Body of pancreas (tissue), 4 donors: ENCODE results near the gene EBF3. TPM values are rescaled to one million over a fixed set of nuclear protein-coding genes. Genes with fewer than 3 reads are reported as not detected.

Experiments
- ATAC-seq: fragments of 150-250 bp; one replicate; pipeline ENCODE4 v1.9.1; 2016
- DNase-seq, 4 donors: peaks; one replicate each; pipeline ENCODE4 v3.0.0-alpha.2; 2019
- H3K27ac ChIP-seq, 4 donors: fragments of 200-600 bp; sonication (generic); 1 replicate in 3 of 4; 2 replicates in 1 of 4; pipeline versions ENCODE4 v1.5.1 to v1.6.1; 2016 to 2019; ENCODE audit warnings: mild to moderate bottlenecking in 1 of 4, mixed read lengths in 1 of 4, moderate library complexity in 1 of 4
- H3K27me3 ChIP-seq, 2 donors: fragments of 200-600 bp; sonication (generic); one replicate each; pipeline ENCODE4 v1.6.0; 2016; ENCODE audit warnings: mild to moderate bottlenecking in 1 of 2
- H3K36me3 ChIP-seq, 2 donors: fragments of 200-600 bp; sonication (generic); replicated peaks in 1 of 2; 2 replicates each; pipeline ENCODE4 v1.5.1; 2016; ENCODE audit warnings: low read depth in 2 of 2; ENCODE audit not compliant: insufficient read depth in 1 of 2
- H3K4me1 ChIP-seq: fragments of 200-600 bp; sonication (generic); one replicate; pipeline ENCODE4 v1.6.0; 2016
- H3K4me3 ChIP-seq, 2 donors: fragments of 200-600 bp; sonication (generic); 1 replicate in 1 of 2; 2 replicates in 1 of 2; pipeline ENCODE4 v1.5.1; 2016 to 2019
- H3K9me3 ChIP-seq, 3 donors: fragments of 200-600 bp; sonication (generic); 1 replicate in 2 of 3; 2 replicates in 1 of 3; pipeline ENCODE4 v1.5.1; 2016
- CTCF ChIP-seq, 7 experiments: fragments of 450-650 bp in 4 of 7; fragments of 200-600 bp in 3 of 7; sonication (generic) in 3 of 7; IDR thresholded peaks; one replicate each; pipeline ENCODE4 v1.5.1; 2016 to 2019; ENCODE audit warnings: antibody characterized with exemption in 7 of 7
- POLR2A ChIP-seq, 3 donors: fragments of 450-650 bp; IDR thresholded peaks; one replicate each; pipeline ENCODE4 v1.6.1; 2016; ENCODE audit warnings: antibody characterized with exemption in 3 of 3, mild to moderate bottlenecking in 2 of 3
- WGBS, 2 donors: methylation state at CpG; one replicate each; pipeline ENCODE4 v1.1.5; 2017; 5-methylcytosine and 5-hydroxymethylcytosine counted together
- intact Hi-C: fragments of 100-400 bp; cut with DNase I; formaldehyde crosslinking; loops from one replicate; pipeline ENCODE4 v1.15.1; 2023
- total RNA-seq, 2 donors: library from RNA; depleted of rRNA; stranded (reverse); fragments of >200 nt; gene quantifications; one replicate each; pipeline ENCODE4 v1.1.0, GENCODE V29; 2016

Gene EBF3
- total RNA-seq, 2 donors from 2014 or later = 2.3 to 4.6 TPM

- intact Hi-C loops = no loop called here
- 69 to 90% methylated on average over 4 of the region's 4 CpGs for WGBS, 2 donors
- Histone ChIP-seq H3K27ac (no peak overlapping the region), H3K4me3 (no peak overlapping the region), H3K4me1 (no peaks in the 10 kb centered on the region), H3K36me3 (no peaks in the 10 kb centered on the region), H3K27me3 (no peaks in the 10 kb centered on the region), H3K9me3 (no peaks in the 10 kb centered on the region)
- no peak for DNase-seq
- ATAC-seq = no peak
- TF ChIP-seq CTCF (IDR thresholded peaks at IDR 0.05) = no peak
- no peak for TF ChIP-seq POLR2A (IDR thresholded peaks at IDR 0.05)
These were observed 100.0 kb downstream of the EBF3 start for GRCh38 chr10:129864082-129864481.

- 51 to 62% methylated on average over 12 to 15 of the region's 15 CpGs for WGBS, 2 donors
These were observed 100.8 kb downstream of the EBF3 start for GRCh38 chr10:129863201-129863663.

GRCh38 chr10:129861776-129862531, 102.1 kb downstream of the EBF3 start:
- Histone ChIP-seq H3K9me3 (no peaks in the 10 kb centered on the region), H3K36me3 (no peaks in the 10 kb centered on the region), H3K4me3 (no peak overlapping the region), H3K27me3 (no peaks in the 10 kb centered on the region), H3K4me1 (no peaks in the 10 kb centered on the region), H3K27ac (no peak overlapping the region)
- 72 to 76% methylated on average over 21 to 22 of the region's 22 CpGs for WGBS, 2 donors
- no peak for TF ChIP-seq POLR2A (IDR thresholded peaks at IDR 0.05)
- TF ChIP-seq CTCF (IDR thresholded peaks at IDR 0.05) = no peak
- DNase-seq (no peak), ATAC-seq (no peak)
- intact Hi-C loops = no loop called here

More at GRCh38 chr10:129863201-129863663, 100.8 kb downstream of the EBF3 start:
- TF ChIP-seq POLR2A (IDR thresholded peaks at IDR 0.05) (no peak), CTCF (IDR thresholded peaks at IDR 0.05) (no peak)
- ATAC-seq (no peak), DNase-seq (no peak)
- Histone ChIP-seq H3K4me1 (no peaks in the 10 kb centered on the region), H3K27me3 (no peaks in the 10 kb centered on the region), H3K9me3 (no peaks in the 10 kb centered on the region), H3K27ac (no peak overlapping the region), H3K36me3 (no peaks in the 10 kb centered on the region), H3K4me3 (no peak overlapping the region)
- intact Hi-C loops = no loop called here

- WGBS, 2 donors = 60 to 61% methylated on average over 9 of the region's 9 CpGs
- no peaks in the 10 kb centered on the region for H3K9me3 ChIP-seq
- intact Hi-C loops = no loop called here
- no peaks in the 10 kb centered on the region for H3K27me3 ChIP-seq
- TF ChIP-seq CTCF (IDR thresholded peaks at IDR 0.05) (no peak), POLR2A (IDR thresholded peaks at IDR 0.05) (no peak)
- ATAC-seq (no peak), DNase-seq (no peak)
- no peaks in the 10 kb centered on the region for H3K36me3 ChIP-seq
- no peaks in the 10 kb centered on the region for H3K4me1 ChIP-seq
- no peak overlapping the region for H3K27ac ChIP-seq
- no peak overlapping the region for H3K4me3 ChIP-seq
These were observed 103.7 kb downstream of the EBF3 start for GRCh38 chr10:129860396-129860795.

GRCh38 chr10:129859536-129859935, 104.5 kb downstream of the EBF3 start:
- intact Hi-C loops = no loop called here
- TF ChIP-seq CTCF (IDR thresholded peaks at IDR 0.05) (no peak), POLR2A (IDR thresholded peaks at IDR 0.05) (no peak)
- Histone ChIP-seq H3K4me1 (no peaks in the 10 kb centered on the region), H3K9me3 (no peaks in the 10 kb centered on the region), H3K27me3 (no peaks in the 10 kb centered on the region), H3K4me3 (no peak overlapping the region), H3K36me3 (no peaks in the 10 kb centered on the region), H3K27ac (no peak overlapping the region)
- ATAC-seq = no peak
- 78 to 85% methylated on average over 7 of the region's 7 CpGs for WGBS, 2 donors
- DNase-seq = no peak
